K562 (cell line): ENCODE results near the gene FAM53B. TPM values are rescaled to one million over a fixed set of nuclear protein-coding genes. Genes with fewer than 3 reads are reported as not detected.

ENCODE experiments used
- ATAC-seq: fragments of 200-7000 bp; cut with Tn5 transposase; 3 replicates; pipeline ENCODE4 v1.9.1; 2020; ENCODE audit warnings: moderate library complexity
- BruUV-seq: library from RNA; stranded (reverse); fragments of 400-500 nt; replicated peaks from 2 replicates; lab custom pipeline; 2021; lab: Mats Ljungman, UMichigan
- CTCF ChIA-PET: fragments of 300-600 bp; formaldehyde crosslinking; extraction: SDS; loops from one replicate; lab custom pipeline; 2021; ENCODE audit warnings: low intra/inter-chr PET ratio; lab: Yijun Ruan, JAX
- POLR2A ChIA-PET: fragments of 300-600, 350-650 bp; sonication (Branson Sonifier 250); formaldehyde crosslinking; extraction: SDS; loops from one replicate; lab custom pipeline; 2021; ENCODE audit warnings: antibody characterized with exemption, inconsistent platforms; lab: Yijun Ruan, JAX
- DNase-seq, 4 experiments: peaks; one replicate each; pipeline versions ENCODE4 v3.0.0 to v3.0.0-alpha.2; 2011 to 2018; ENCODE audit warnings: low spot score in 3 of 4, mixed read lengths in 3 of 4; ENCODE audit errors: extremely low read depth in 1 of 4
- FAIRE-seq: peaks from 2 replicates; lab custom pipeline; 2011; peaks lifted over from hg19 to GRCh38; lab: Jason Lieb, UNC
- H2AFZ ChIP-seq: 2 replicates; pipeline ENCODE4 v1.6.0; 2011; ENCODE audit warnings: low read depth, low read length, control low read depth, inconsistent platforms
- H3K27ac ChIP-seq: fragments of 200-600 bp; 3 replicates; pipeline ENCODE4 v1.8.0; 2011; ENCODE audit warnings: low read depth, mild to moderate bottlenecking, control low read depth, inconsistent platforms, low read length, moderate library complexity, mixed read lengths; ENCODE audit errors: extremely low read depth
- H3K27me3 ChIP-seq, 2 experiments: fragments of 300-600 bp in 1 of 2; 2 replicates in 1 of 2; 3 replicates in 1 of 2; pipeline versions ENCODE4 v1.6.0 to v1.8.0; 2011; ENCODE audit warnings: inconsistent platforms in 2 of 2, low read length in 2 of 2, mild to moderate bottlenecking in 1 of 2, mixed read lengths in 1 of 2, moderate library complexity in 1 of 2; ENCODE audit not compliant: control insufficient read depth in 2 of 2, insufficient read depth in 2 of 2
- H3K36me3 ChIP-seq: fragments of 300-600 bp; 3 replicates; pipeline ENCODE4 v1.8.0; 2011; ENCODE audit warnings: mild to moderate bottlenecking, low read length, inconsistent platforms; ENCODE audit not compliant: control insufficient read depth, insufficient read depth
- H3K4me1 ChIP-seq, 2 experiments: fragments of 200-600 bp in 1 of 2; replicated peaks in 1 of 2; 2 replicates in 1 of 2; 3 replicates in 1 of 2; pipeline versions ENCODE4 v1.5.1 to v1.8.0; 2011; ENCODE audit warnings: inconsistent platforms in 2 of 2, low read length in 2 of 2, mild to moderate bottlenecking in 1 of 2, mixed read lengths in 1 of 2, moderate library complexity in 1 of 2; ENCODE audit not compliant: control insufficient read depth in 2 of 2, insufficient read depth in 2 of 2
- H3K4me2 ChIP-seq: 2 replicates; pipeline ENCODE4 v1.6.1; 2011; ENCODE audit warnings: low read length, control low read depth, inconsistent platforms, mixed read lengths; ENCODE audit not compliant: insufficient read depth
- H3K4me3 ChIP-seq: fragments of 200-600 bp; sonication (generic), shearing (Covaris generic); 2 replicates; pipeline ENCODE4 v1.5.1; 2016; ENCODE audit warnings: control low read depth, inconsistent platforms
- H3K79me2 ChIP-seq: fragments of 200-600 bp; 3 replicates; pipeline ENCODE4 v1.8.0; 2011; ENCODE audit warnings: low read length, inconsistent platforms; ENCODE audit not compliant: control insufficient read depth, insufficient read depth
- H3K9ac ChIP-seq, 2 experiments: 2 replicates each; pipeline versions ENCODE4 v1.6.0 to v1.6.1; 2011; ENCODE audit warnings: low read depth in 2 of 2, low read length in 2 of 2, control low read depth in 1 of 2, inconsistent platforms in 1 of 2, mild to moderate bottlenecking in 1 of 2, mixed read lengths in 1 of 2; ENCODE audit not compliant: insufficient read depth in 1 of 2
- H3K9me1 ChIP-seq: one replicate; pipeline ENCODE4 v1.6.0; 2011; ENCODE audit warnings: inconsistent platforms, mild to moderate bottlenecking, low read length, moderate library complexity; ENCODE audit not compliant: control insufficient read depth, insufficient read depth
- H3K9me3 ChIP-seq: replicated peaks from 2 replicates; pipeline ENCODE4 v1.5.1; 2011; ENCODE audit warnings: low read depth, low read length, inconsistent platforms; ENCODE audit not compliant: control insufficient read depth, insufficient read depth
- H4K20me1 ChIP-seq: replicated peaks from 2 replicates; pipeline ENCODE4 v1.6.1; 2011; ENCODE audit warnings: low read length, inconsistent platforms, mixed read lengths; ENCODE audit not compliant: control insufficient read depth, insufficient read depth
- BHLHE40 ChIP-seq: IDR thresholded peaks from 2 replicates; pipeline ENCODE4 v1.6.1; 2011; ENCODE audit warnings: low read length, improper control_type of control experiment
- FOXP1 ChIP-seq: sonication (generic); formaldehyde crosslinking; IDR thresholded peaks from 2 replicates; pipeline ENCODE4 v1.8.0; 2022; ENCODE audit warnings: mild to moderate bottlenecking, missing genetic modification reagents
- HNRNPK ChIP-seq: fragments of 200-400 bp; formaldehyde crosslinking; IDR thresholded peaks from one replicate; pipeline ENCODE4 v1.6.1; 2018; ENCODE audit warnings: mild to moderate bottlenecking, low read depth, low read length; ENCODE audit not compliant: poor library complexity, severe bottlenecking
- MAFG ChIP-seq: fragments of 450-650 bp; conservative IDR thresholded peaks from 2 replicates; pipeline ENCODE4 v1.6.1; 2016; ENCODE audit warnings: missing genetic modification characterization, missing compliant biosample characterization
- MED1 ChIP-seq: sonication (generic); formaldehyde crosslinking; IDR thresholded peaks from 2 replicates; pipeline ENCODE4 v1.8.1; 2023; ENCODE audit warnings: missing genetic modification reagents, borderline replicate concordance
- PRPF4 ChIP-seq: fragments of 200-400 bp; formaldehyde crosslinking; IDR thresholded peaks from one replicate; pipeline ENCODE4 v1.6.1; 2017; ENCODE audit warnings: low read length, low read depth, mild to moderate bottlenecking; ENCODE audit not compliant: insufficient read depth, poor library complexity, severe bottlenecking
- TRIM24 ChIP-seq, 2 experiments: fragments of 450-650 bp; IDR thresholded peaks; 2 replicates each; pipeline ENCODE4 v1.6.1; 2016
- ZNF444 ChIP-seq: fragments of 250-450 bp; sonication (Bioruptor Pico); IDR thresholded peaks from 2 replicates; pipeline ENCODE4 v1.4.0; 2020; ENCODE audit warnings: mild to moderate bottlenecking, moderate library complexity
- ZSCAN32 ChIP-seq: fragments of 450-650 bp; formaldehyde crosslinking; IDR thresholded peaks from 2 replicates; pipeline ENCODE4 v1.4.0; 2020; ENCODE audit warnings: mild to moderate bottlenecking, moderate library complexity
- WGBS: fragments of 100-300 bp; shearing (Covaris generic); methylation state at CpG from one replicate; pipeline ENCODE4 v1.1.6; 2016; ENCODE audit warnings: low coverage, mixed read lengths; ENCODE audit not compliant: insufficient coverage; ENCODE audit errors: missing lambda C conversion rate; 5-methylcytosine and 5-hydroxymethylcytosine counted together
- in situ Hi-C: fragments of 300-500 bp; cut with MboI; formaldehyde crosslinking; loops from 4 replicates; pipeline ENCODE4 v1.15.0; 2018; ENCODE audit warnings: inconsistent platforms, mixed read lengths
- intact Hi-C: fragments of 100-400 bp; cut with micrococcal nuclease; formaldehyde crosslinking; loops from 2 replicates; pipeline ENCODE4 v1.14.2; 2022
- polyA plus RNA-seq, 8 experiments: library from polyadenylated mRNA; depleted of rRNA in 4 of 8; stranded (reverse) in 5 of 8; unstranded in 3 of 8; fragments of >200 nt; fragmentation: Nextera tagmentation in 2 of 8; fragmentation: Illumina TruSeq in 1 of 8; extraction: Ambion mirVana in 2 of 8; extraction: Trizol in 1 of 8; gene quantifications; 2 replicates each; pipeline versions ENCODE4 v1.2.1 to v1.2.3, GENCODE V29; 2011 to 2014; ENCODE audit warnings: inconsistent platforms in 1 of 8, missing spikeins in 1 of 8
- total RNA-seq, 7 experiments: library from RNA; depleted of rRNA in 6 of 7; stranded (reverse); fragments of >200 nt in 6 of 7; fragmentation: Illumina TruSeq in 2 of 7; extraction: Trizol in 2 of 7; gene quantifications; 2 replicates each; pipeline versions ENCODE4 v1.2.1 to v1.2.3, GENCODE V29; 2011 to 2021; ENCODE audit warnings: low replicate concordance in 1 of 7
- TF ChIP-seq, protein P1 (sequence below): sonication (generic); formaldehyde crosslinking; IDR thresholded peaks from 2 replicates; pipeline ENCODE4 v1.8.1; 2023; ENCODE audit warnings: mild to moderate bottlenecking, missing genetic modification reagents

The FAM53B gene
- total and polyA plus RNA-seq, 9 of the 15 experiments (the other 6 are each of a cell fraction or from before 2014, with no cell fraction given), result 0.03 to 16.5 (median 5.0) TPM

- 71% methylated on average over 6 of the region's 6 CpGs for WGBS
- FAIRE-seq (no peak), DNase-seq (no peak), ATAC-seq (no peak)
- Histone ChIP-seq H2AFZ (no peak overlapping the region), H3K9me1 (no peaks in the 10 kb centered on the region), H3K9ac (peak overlapping the region in 1 of 2 experiments; percentile 59; a peak in 2 of 4 replicates), H3K4me3 (no peak overlapping the region), H3K36me3 (peaks cover 30% of the 10 kb centered on the region; the same call in 2 of the 3 replicates), H4K20me1 (no peaks in the 10 kb centered on the region), H3K27ac (peak overlapping the region; percentile 33; the same call in 1 of the 3 replicates), H3K4me2 (no peak overlapping the region), H3K27me3 (no peaks in the 10 kb centered on the region), H3K79me2 (peaks cover 7% of the 10 kb centered on the region; the same call in 2 of the 3 replicates), H3K9me3 (no peaks in the 10 kb centered on the region), H3K4me1 (peaks cover 41 to 47% of the 10 kb centered on the region in 2 experiments)
- POLR2A ChIA-PET, result interaction anchor here (1.0 to 3.2 kb wide), 3 partner anchors 14 to 29 kb away, joined by 3 to 14 read pairs (median 5); no protein-coding TSS in a partner anchor
- CTCF ChIA-PET, result interaction anchor here (0.7 kb wide), 1 partner anchor 1528 kb away, joined by 3 read pairs; no protein-coding TSS in a partner anchor
- TF ChIP-seq BHLHE40 (no peak), ZSCAN32 (CRISPR knock-in tag) (no peak), ZNF444 (no peak), PRPF4 (no peak), FOXP1 (CRISPR knock-in tag) (no peak), HNRNPK (no peak), MED1 (CRISPR knock-in tag) (no peak), MAFG (tag) (no peak), TRIM24 (IDR thresholded peaks at IDR 0.05) (no peak)
- TF ChIP-seq, protein P1, sequence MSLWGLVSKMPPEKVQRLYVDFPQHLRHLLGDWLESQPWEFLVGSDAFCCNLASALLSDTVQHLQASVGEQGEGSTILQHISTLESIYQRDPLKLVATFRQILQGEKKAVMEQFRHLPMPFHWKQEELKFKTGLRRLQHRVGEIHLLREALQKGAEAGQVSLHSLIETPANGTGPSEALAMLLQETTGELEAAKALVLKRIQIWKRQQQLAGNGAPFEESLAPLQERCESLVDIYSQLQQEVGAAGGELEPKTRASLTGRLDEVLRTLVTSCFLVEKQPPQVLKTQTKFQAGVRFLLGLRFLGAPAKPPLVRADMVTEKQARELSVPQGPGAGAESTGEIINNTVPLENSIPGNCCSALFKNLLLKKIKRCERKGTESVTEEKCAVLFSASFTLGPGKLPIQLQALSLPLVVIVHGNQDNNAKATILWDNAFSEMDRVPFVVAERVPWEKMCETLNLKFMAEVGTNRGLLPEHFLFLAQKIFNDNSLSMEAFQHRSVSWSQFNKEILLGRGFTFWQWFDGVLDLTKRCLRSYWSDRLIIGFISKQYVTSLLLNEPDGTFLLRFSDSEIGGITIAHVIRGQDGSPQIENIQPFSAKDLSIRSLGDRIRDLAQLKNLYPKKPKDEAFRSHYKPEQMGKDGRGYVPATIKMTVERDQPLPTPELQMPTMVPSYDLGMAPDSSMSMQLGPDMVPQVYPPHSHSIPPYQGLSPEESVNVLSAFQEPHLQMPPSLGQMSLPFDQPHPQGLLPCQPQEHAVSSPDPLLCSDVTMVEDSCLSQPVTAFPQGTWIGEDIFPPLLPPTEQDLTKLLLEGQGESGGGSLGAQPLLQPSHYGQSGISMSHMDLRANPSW (CRISPR knock-in tag), result no peak
- in situ Hi-C loops (no loop called here), intact Hi-C loops (no loop called here)
- no TSS peak for BruUV-seq
These were observed 55.8 kb downstream of the FAM53B start for GRCh38 chr10:124688386-124688785.
